HG02571 (cell line): ENCODE results near the gene NEK6.
"Not testable (repeated sequence)": the region's sequence is repeated elsewhere in the genome, so short reads cannot be mapped to it uniquely, and the experiment has no call there.

Source experiments
- ATAC-seq: cut with Tn5 transposase; IDR thresholded peaks from one replicate; pipeline ENCODE4 v1.9.1; 2021; ENCODE audit warnings: mild to moderate bottlenecking, moderate library complexity; ENCODE audit not compliant: unreplicated experiment

The NEK6 gene

GRCh38 chr9:124225945-124226344 is 31.8 kb upstream of the NEK6 start:
- ATAC-seq, result no peak

- no peak for ATAC-seq
Observed at GRCh38 chr9:124228516-124228915, 29.2 kb upstream of the NEK6 start.

DNA sequence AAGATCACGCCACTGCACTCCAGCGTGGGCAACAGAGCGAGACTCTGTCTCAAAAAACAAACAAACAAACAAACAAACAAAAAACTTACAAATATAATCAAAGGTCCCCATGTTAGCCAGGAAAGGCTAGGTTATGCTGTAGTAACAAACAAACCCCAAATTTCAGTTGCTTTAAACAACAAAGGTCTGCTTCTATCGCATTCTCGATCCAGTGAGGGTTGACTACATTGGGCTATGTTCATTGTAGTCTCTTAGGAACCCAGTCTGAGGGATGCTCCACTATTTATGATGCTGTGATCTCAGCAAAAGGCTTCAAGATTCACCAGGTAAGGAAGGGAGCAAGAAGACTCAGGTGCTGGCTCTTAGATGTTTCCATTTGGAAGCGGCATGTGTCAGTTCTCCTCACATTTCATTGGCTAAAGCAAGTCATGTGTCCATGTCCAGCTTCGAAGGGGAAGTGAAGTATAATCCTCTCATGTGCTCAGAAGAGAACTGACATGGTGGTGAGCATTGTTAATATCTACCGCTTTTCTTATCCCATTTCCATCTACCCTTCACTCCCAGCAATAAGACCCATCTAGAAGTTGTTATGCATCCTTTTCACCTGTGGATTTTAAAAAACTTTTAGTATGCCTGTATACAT is 26.5 kb upstream of the NEK6 start:
- no peak for ATAC-seq

DNA sequence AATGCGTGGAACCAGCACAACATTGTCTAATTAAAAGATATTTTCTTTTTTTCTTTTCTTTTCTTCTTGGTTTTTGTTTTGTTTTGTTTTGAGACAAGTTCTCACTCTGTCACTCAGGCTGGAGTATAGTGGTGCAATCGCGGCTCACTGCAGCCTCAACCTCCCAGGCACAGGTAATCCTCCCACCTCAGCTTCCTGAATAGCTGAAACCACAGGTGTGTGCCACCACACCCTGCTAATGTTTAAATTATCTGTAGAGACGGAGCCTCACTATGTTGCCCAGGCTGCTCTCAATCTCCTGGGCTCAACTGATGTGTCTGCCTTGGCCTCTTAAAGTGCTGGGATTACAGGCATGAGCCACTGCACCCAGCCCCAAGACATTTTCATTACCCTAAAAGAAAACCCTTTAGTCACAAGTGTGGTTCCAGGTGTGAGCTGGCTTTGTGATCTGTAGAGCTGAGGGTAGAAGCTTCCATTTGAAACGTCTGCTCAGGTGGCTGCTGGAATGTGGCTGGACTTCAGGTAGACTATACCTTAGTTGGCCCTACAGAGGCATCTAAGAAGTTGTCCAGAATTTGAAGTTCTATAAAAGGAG is 19.1 kb upstream of the NEK6 start:
- ATAC-seq, result no peak

DNA sequence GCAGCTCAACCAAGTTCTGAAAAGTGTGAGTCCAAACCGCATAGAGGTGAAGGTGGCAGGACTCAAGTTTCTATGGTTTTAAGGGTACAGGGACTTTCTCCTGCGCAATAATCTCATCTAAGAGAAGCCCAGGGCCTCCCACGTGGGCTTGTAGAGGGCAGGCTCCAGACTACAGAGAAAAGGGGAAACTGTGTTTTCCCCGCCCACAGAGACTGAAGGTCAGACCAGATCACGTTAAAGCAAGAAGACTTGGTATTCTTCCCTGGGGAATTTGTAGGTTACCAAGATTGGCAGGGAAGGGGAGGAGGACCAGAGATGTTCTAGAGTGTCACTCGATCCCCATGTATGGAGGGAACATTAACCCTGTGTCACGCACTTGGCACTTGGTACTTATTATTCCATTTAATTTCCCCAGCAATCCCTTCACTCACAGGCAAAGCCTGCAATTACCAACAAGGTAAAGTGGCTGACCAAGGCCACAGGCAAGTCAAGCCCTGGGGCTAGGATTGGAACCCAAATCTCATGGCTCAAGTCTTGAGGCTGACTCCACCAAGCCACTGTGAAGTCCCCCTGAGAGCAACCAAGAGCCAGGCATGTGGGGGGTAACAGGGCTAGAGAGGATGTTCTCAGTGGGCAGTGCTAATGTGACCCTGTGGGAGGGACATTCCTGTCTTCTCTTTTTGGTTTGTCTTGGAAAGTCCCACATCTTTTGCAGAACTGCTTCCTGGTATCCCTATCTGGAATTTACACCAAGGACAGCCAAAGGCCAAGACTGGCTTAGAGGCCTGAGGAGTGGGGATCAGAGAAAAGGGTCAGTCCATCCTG is 18.3 kb upstream of the NEK6 start:
- peak; percentile 76 for ATAC-seq

DNA sequence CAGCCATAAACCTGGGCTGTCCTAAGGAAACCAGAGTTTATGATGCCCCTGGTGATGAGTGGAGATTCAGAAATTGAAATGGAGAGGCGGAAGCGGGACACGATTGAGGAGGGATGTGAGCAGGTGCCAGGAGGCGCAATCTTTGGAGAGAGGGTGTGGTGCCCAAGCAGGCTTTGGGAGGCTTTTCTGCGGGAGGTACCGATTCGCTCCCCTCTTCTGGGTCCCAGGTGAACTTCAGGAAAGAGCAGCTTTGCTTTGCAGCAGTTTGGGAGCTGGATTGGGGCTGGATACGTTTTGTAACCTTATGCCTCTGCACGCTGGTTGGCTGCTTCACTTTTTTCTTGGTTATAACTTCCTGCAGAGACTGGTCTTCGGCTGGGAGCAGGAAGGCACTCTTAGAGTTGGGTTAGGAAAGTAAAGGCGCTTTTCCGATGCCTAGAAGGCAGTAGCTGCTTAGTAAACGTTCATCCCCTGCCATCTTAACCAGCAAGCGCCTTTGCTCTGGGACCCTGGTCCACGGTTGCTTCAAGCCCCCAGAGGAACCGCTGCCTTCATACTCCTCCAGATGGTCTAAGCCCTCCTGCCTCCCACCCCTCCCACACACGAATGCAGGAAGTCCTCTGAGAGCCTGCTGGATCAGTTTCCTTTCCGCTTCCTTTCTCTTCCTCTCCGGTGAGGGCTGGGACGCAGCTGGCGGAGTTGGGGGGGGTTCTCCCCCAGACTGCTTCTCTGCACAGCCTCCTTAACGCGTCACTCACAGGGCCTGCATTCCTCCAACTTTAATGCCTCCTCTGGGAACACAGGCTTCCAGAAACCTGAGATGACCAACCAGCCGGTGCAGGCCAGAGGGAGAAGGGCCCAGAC is 15.2 kb upstream of the NEK6 start:
- no peak for ATAC-seq

DNA sequence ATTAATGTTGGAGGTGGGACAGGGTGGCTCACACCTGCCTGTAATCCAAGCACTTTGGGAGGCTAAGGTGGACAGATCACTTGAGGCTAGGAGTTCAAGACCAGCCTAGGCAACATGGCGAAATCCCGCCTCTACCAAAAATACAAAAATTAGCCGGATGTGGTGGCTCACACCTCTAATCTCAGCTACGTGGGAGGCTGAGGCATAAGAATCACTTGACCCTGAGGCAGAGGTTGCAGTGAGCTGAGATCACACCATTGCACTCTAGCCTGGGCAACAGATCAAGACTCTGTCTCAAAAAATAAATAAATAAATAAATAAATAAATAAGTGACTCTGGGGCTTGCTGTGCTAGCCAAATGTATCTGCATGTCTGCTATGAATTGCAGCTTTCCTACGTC is 10.4 kb upstream of the NEK6 start:
- not testable (repeated sequence) for ATAC-seq

DNA sequence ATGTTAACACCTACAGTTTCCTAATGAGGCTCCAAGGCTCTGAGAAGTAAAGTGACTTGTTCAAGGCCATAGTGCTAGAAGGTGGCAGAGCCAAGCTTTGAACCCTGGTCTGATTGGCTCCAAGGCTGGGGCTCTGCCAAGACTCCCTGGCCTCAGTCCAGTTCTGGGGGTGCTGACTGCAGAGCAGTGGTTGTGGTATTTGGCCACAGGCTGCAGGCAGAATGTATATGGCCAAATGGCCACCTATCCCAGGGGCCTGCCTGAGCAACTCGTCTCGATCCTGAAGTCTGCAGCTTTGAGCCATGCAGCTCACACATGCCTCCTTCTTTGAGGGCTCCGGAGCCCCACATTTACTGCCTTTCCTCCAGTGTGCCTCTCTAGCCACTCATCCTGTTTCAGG is 9.7 kb upstream of the NEK6 start:
- ATAC-seq, result no peak

DNA sequence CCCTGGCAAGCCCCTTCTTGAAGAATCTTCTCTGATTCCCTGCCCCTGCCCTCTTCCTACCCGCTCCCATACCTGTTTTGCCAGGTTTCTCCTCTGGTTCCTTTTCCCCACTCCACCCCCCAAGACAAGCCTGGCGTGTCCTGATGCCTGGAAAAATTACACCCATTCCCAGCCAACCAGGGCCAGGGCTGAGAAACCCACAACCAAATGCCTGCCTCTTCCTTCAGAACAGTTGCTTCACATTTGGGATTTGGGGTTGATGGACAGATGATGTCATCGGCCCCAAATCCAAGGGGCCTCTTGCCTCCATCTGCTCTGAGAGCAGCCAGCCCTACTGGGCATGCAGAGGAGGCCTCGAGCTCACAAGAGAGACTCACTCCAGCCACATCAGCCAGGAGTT is 8.8 kb upstream of the NEK6 start:
- ATAC-seq, result no peak

DNA sequence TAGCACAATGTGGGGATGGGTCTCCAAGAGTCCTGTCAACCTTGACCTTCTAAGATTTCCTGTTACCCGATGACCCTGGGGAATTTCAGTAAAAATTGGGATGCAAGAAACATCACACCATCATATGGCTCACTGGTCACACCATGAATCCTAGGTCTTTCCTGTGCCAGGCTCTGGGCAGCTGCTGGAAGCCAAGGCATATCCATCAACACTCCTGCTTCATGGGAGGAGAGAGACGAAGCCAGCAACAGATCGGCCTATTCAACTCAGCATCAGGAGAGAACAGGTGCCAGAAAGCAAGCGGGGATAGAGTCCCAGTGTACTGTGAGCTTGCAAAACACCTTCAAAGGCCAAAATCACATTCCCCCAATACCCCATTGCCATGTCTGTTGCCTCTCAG is 6.5 kb upstream of the NEK6 start:
- ATAC-seq, result no peak

DNA sequence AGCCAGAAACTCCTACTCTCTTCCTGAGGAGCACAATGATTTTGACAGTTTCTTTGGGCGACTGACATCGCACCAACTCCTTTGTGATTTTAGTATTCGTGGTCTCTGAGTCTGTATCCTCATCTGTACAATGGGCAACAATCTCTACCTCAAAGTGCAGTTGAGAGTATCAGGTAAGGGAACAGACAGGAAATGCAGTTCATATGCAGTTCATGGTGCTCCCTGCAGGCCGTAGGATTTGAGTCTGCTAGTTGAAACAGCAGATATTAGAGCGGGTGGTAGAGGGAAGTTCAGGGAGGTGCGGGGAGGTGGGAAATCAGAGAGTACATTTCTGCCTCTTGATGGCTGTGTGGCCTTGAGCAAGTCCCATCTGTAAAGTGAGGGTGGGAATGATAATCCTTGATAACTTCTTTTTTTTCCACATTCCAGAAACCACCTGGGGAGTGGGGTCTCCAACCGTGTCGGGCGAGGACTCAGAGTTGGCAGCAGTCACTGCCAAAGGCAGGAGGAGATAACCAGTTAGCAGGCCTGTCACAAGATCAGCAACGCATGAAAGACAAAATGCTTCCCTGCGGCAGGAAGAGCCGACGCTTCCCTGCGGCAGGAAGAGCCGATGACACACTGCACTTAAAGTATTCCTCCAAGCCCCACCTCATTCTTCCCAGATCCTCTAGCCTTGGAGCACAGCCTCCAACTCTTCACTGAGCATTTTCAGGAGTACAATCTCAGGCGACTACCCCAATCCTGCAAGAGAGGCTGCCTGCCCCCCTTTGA is 6.0 kb upstream of the NEK6 start:
- no peak for ATAC-seq

GRCh38 chr9:124252878-124253277 is 4.9 kb upstream of the NEK6 start:
- ATAC-seq, result not testable (repeated sequence)

- peak; percentile 49 for ATAC-seq
Observed at GRCh38 chr9:124254261-124254682, 3.5 kb upstream of the NEK6 start.

DNA sequence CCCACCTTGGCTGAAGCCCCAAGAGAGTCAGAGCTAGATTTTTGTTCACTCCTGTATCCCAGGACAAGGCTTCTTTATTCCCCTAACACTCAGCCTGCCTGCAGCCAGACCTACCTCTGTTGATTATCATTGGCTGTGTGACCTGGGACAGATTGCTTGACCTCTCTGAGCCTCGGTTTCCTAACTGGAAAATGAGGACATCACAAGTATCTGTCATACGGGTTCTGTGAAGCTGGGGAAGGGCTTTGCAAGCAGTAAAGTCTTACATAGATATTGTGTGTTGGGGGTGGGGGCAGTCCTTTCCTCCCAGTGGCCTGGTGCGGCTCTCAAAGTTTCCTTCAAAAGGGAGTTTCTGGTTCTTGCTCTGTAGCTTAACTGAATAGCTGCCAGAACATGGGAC is 2.5 kb upstream of the NEK6 start:
- ATAC-seq, result no peak

DNA sequence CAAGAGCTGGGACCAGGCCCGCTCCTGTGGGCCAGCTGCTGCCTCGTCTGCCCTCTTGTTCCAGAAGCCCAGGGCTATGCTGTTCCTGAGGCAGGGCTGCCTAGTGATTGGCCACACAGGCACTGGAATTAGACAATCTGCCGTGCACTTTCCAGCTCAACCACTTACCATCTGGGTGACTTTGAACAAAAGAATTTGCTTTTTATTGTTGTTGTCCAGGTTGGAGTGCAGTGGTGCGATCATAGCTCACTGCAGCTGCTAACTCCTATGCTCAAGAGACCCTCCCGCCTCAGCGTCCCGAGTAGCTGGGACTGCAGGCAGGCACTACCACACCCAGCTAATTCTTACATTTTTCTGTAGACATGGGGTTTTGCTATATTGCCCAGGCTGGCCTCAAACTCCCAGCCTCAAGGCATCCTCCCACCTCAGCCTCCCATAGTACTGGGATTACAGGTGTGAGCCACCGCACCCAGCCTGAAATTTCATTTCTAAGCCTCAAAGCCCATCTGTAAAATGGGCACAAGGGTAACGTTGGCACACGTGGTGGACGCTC is 1.2 kb upstream of the NEK6 start:
- no peak for ATAC-seq

DNA sequence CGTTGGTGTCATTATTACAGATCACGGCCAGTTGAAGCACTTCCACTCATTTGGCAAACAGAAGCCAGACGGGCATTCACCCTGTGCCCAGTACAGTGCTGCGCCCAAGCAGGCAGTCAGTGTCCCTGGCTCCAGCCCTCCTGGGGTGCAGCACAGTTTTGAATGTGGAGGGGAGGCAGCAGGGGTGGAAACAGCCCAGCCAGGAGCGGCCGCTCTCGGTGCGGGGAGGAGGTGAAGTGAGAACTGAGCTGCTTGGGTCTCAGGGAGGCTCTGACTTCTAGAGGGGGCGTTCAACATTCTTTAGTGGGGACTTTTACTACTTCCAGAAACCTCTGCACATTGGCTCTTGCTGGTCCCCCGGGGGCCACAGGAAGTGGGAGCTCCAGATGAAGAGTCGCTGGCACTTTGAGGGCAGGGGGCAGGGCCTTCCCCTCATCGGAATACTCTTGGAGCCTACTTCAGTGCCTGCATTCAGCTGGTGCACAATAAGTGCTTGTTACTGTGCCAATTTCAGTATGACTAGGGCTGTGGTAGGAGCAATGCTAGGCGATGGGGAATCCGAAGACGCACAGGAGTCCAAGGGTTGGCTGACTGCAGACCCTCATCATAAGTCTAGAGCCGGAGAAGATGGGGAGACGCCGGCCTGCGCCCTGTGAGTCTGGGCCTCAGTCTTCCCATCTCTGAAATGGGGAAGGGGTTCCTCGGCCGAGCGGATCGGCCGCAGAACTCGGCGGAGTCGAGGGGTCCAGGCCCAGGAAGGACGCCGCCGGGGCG is 492 bp upstream of the NEK6 start:
- no peak for ATAC-seq

- ATAC-seq, result no peak
Observed at GRCh38 chr9:124258607-124259157, 933 bp downstream of the NEK6 start.

- no peak for ATAC-seq
Observed at GRCh38 chr9:124259158-124259808, 1.5 kb downstream of the NEK6 start.
